ENCODE data around the gene TAB3. TPM values are rescaled to one million over a fixed set of nuclear protein-coding genes. Genes with fewer than 3 reads are reported as not detected.

The TAB3 gene, protein sequence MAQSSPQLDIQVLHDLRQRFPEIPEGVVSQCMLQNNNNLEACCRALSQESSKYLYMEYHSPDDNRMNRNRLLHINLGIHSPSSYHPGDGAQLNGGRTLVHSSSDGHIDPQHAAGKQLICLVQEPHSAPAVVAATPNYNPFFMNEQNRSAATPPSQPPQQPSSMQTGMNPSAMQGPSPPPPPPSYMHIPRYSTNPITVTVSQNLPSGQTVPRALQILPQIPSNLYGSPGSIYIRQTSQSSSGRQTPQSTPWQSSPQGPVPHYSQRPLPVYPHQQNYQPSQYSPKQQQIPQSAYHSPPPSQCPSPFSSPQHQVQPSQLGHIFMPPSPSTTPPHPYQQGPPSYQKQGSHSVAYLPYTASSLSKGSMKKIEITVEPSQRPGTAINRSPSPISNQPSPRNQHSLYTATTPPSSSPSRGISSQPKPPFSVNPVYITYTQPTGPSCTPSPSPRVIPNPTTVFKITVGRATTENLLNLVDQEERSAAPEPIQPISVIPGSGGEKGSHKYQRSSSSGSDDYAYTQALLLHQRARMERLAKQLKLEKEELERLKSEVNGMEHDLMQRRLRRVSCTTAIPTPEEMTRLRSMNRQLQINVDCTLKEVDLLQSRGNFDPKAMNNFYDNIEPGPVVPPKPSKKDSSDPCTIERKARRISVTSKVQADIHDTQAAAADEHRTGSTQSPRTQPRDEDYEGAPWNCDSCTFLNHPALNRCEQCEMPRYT
- total RNA-seq: 10 to 100 TPM; 18.4 to 32.4 TPM

DNA sequence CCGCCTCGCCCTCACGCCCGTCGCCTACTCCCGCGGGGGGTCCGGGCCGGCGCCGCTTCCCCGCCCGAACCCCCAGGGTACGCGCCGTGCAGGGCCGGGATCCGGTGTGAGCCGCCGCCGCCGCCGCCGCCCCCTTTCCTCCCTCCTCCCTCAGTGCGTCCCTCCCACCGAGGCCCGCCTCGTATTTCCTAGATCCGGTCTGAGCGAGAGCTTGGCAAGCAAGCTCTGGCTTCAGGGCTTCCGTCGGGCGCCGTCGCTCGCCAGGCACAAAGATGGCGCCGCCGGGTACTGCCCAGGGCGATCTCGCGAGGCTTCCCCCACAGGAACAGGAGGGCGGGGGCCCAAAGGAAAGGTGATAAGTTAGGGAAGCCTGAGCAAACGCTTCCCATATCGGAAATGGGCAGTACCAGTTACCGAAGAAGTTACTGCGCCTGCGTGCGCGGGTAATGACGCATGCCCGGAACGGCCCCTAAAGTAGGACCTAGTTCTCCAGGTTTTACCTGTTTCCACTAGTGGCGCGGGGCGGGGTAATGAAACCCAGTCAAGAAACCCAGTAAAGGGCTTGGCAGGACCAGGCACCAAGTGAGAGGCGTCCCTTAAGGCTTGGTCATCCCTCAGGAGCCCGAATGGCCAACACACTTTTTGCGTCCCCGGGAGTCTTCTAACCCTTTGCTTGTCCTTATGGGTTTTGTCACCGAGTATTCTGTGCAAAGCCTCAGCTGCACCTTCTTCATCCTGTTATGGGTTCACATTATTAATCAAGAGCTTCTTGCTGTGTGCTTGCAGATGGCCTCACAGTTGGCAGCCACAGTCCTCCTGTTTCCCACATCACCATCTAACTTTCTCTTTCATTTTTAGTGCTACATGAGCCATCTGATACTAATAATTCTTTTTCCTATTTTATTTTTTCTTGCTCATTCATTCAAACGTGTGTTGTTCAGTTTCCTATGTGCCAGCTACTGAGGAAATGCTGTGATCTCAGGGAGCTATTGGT is at the start of gene TAB3:
TAB3 (minus strand) TSS at position 108 of the 994 bp plus-strand sequence. CDS start 29,666 bp downstream, outside the sequence.
- Histone ChIP-seq H3K9me3 (no peaks in the 10 kb centered on the region), H3K4me1 (no peaks in the 10 kb centered on the region), H3K36me3 (no peaks in the 10 kb centered on the region), H3K27ac (peak within 1 kb of the TSS; percentile 84 to 86), H3K4me3 (peak within 1 kb of the TSS; percentile 71 to 83), H3K27me3 (no peaks in the 10 kb centered on the region)
- TF ChIP-seq, protein P1, sequence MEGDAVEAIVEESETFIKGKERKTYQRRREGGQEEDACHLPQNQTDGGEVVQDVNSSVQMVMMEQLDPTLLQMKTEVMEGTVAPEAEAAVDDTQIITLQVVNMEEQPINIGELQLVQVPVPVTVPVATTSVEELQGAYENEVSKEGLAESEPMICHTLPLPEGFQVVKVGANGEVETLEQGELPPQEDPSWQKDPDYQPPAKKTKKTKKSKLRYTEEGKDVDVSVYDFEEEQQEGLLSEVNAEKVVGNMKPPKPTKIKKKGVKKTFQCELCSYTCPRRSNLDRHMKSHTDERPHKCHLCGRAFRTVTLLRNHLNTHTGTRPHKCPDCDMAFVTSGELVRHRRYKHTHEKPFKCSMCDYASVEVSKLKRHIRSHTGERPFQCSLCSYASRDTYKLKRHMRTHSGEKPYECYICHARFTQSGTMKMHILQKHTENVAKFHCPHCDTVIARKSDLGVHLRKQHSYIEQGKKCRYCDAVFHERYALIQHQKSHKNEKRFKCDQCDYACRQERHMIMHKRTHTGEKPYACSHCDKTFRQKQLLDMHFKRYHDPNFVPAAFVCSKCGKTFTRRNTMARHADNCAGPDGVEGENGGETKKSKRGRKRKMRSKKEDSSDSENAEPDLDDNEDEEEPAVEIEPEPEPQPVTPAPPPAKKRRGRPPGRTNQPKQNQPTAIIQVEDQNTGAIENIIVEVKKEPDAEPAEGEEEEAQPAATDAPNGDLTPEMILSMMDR (IDR thresholded peaks at IDR 0.05): no peak
- peak; percentile 95 for DNase-seq (ENCODE audit: low spot score)

DNA sequence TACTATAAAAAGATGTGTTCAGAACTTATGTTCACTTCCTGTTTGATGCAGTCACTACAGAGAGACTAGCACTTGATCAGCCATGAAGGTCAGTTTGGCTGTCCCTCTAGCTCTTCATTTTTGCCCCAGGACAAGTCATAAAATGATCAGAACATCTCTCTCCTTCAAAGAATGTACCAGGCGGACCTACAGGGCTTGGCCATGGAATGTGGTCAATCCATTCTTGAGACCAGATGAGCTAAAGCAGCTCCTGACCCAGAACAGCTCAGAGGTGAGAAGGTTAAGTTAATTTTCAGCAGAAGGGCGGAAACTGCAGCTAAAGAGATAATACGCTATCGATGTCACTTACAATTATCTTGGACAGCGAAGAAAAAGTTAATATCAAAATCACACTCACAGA is 49.2 kb upstream of the TAB3 start:
- no peak for DNase-seq (ENCODE audit: low spot score)
- Histone ChIP-seq H3K4me1 (no peaks in the 10 kb centered on the region), H3K27me3 (no peaks in the 10 kb centered on the region), H3K4me3 (no peak overlapping the region), H3K9me3 (no peaks in the 10 kb centered on the region), H3K27ac (no peak overlapping the region), H3K36me3 (no peaks in the 10 kb centered on the region)
- TF ChIP-seq, protein P1 (IDR thresholded peaks at IDR 0.05): no peak

DNA sequence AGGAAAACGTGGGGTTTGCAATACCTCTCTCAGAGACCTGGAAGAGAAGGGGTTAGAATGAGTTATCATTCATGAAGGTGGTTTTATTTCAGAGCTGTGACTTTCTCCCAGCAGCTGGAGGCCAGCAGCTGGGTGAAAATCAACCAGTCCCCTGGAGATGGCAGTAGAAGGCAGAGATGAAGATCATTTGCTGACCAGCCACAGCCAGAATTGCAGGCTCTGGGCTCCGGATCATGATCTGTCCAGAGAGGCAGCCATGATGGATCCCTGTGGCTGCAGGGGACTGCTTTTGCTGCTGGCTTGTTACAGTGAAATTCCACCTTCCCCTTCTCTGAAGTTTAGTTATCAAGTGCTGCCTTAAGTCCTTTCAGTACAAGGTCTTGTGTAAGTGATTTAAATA is 46.9 kb upstream of the TAB3 start:
- no peak for DNase-seq (ENCODE audit: low spot score)
- Histone ChIP-seq H3K27me3 (no peaks in the 10 kb centered on the region), H3K4me3 (no peak overlapping the region)

DNA sequence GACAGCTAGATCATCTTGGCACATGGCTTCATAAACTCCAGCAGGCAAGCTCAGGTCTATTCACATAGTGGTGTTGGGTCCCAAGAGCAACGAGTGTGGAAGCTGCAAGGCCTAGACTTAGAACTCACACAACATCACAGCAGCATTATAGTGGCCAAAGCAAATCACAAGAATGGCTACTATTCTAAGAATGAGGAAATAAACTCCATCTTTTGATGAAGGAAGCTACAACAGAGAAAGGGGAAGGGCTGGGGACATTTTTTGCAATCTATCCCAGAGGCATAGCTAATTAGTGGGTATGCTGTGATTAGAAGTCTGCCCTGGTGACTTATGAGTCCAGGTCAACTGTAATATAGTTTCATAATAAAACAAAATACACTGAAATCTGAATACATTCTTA is 42.9 kb upstream of the TAB3 start:
- no peaks in the 10 kb centered on the region for H3K4me1 ChIP-seq
- TF ChIP-seq, protein P1 (IDR thresholded peaks at IDR 0.05): no peak
- H3K9me3 ChIP-seq: no peaks in the 10 kb centered on the region
- no peaks in the 10 kb centered on the region for H3K27me3 ChIP-seq
- no peak for DNase-seq (ENCODE audit: low spot score)
- H3K27ac ChIP-seq: no peak overlapping the region
- H3K4me3 ChIP-seq: no peak overlapping the region
- no peaks in the 10 kb centered on the region for H3K36me3 ChIP-seq

More for the DNA sequence above, 46.9 kb upstream of the TAB3 start:
- TF ChIP-seq, protein P1 (IDR thresholded peaks at IDR 0.05): peak in 1 of 2 donors; percentile 22
- Histone ChIP-seq H3K36me3 (no peaks in the 10 kb centered on the region), H3K27ac (no peak overlapping the region), H3K9me3 (no peaks in the 10 kb centered on the region), H3K4me1 (no peaks in the 10 kb centered on the region)

DNA sequence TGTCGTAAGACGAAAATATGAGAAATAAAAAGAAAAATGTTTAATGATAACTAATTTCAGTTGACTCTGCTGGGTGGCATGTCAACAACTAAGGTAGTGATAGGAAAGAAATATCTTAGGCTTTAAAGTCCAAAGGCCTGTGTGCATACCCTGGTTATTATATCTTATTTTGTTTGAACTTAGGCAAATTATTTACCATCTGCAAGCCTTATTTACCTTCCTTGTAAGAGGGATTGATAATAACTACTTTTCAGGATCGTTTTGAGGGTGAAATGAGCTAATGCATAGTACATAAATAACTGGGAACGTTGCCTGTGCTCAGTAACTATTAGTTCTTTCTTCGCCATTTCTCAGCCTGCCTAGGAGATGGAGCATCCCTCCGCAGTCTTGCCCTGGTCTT is 41.6 kb upstream of the TAB3 start:
- no peaks in the 10 kb centered on the region for H3K4me1 ChIP-seq
- no peaks in the 10 kb centered on the region for H3K27me3 ChIP-seq
- no peak overlapping the region for H3K27ac ChIP-seq
- no peaks in the 10 kb centered on the region for H3K9me3 ChIP-seq
- TF ChIP-seq, protein P1 (IDR thresholded peaks at IDR 0.05): no peak
- H3K36me3 ChIP-seq: no peaks in the 10 kb centered on the region
- no peak for DNase-seq (ENCODE audit: low spot score)
- no peak overlapping the region for H3K4me3 ChIP-seq

All from right atrium auricular region (tissue), 2 donors.